SK-N-SH (cell line): ENCODE results near the gene TMEM132D. TPM values are rescaled to one million over a fixed set of nuclear protein-coding genes. Genes with fewer than 3 reads are reported as not detected.

Source experiments
- CTCF ChIA-PET: fragments of 300-600, 350-600 bp; formaldehyde crosslinking; extraction: SDS; loops from one replicate; lab custom pipeline; 2021; lab: Yijun Ruan, JAX
- POLR2A ChIA-PET: fragments of 350-600 bp; sonication (Branson Sonifier 250); formaldehyde crosslinking; extraction: SDS; loops from one replicate; lab custom pipeline; 2020; ENCODE audit warnings: antibody characterized with exemption, inconsistent platforms; lab: Yijun Ruan, JAX
- DNase-seq: peaks from one replicate; pipeline ENCODE4 v3.0.0; 2012
- H2AFZ ChIP-seq: fragments of 200-600 bp; sonication (generic); 2 replicates; pipeline ENCODE4 v1.8.1; 2016; ENCODE audit warnings: antibody characterized with exemption, mild to moderate bottlenecking, low read depth
- H3F3A ChIP-seq: fragments of 200-600 bp; sonication (generic); replicated peaks from 2 replicates; pipeline ENCODE3; 2016; ENCODE audit warnings: antibody characterized with exemption, mild to moderate bottlenecking; ENCODE audit not compliant: insufficient read depth
- H3K27ac ChIP-seq, 2 experiments: fragments of 200-500 bp in 1 of 2; fragments of 200-600 bp in 1 of 2; sonication (Bioruptor generic) in 1 of 2; sonication (generic), shearing (Covaris generic) in 1 of 2; 2 replicates each; pipeline versions ENCODE4 v1.5.1 to v1.6.1; 2014 to 2016; ENCODE audit warnings: low read depth in 2 of 2, inconsistent platforms in 1 of 2, low read length in 1 of 2, mild to moderate bottlenecking in 1 of 2, mixed read lengths in 1 of 2
- H3K27me3 ChIP-seq: fragments of 200-600 bp; sonication (generic), shearing (Covaris generic); 2 replicates; pipeline ENCODE4 v1.6.1; 2016; ENCODE audit warnings: mixed run types; ENCODE audit not compliant: insufficient read depth
- H3K36me3 ChIP-seq, 2 experiments: fragments of 200-500 bp in 1 of 2; fragments of 200-600 bp in 1 of 2; sonication (Bioruptor generic) in 1 of 2; sonication (generic) in 1 of 2; replicated peaks in 1 of 2; 2 replicates each; pipeline versions ENCODE3 to v1.5.1; 2014 to 2016; ENCODE audit warnings: low read length in 1 of 2, mild to moderate bottlenecking in 1 of 2; ENCODE audit not compliant: insufficient read depth in 2 of 2, control insufficient read depth in 1 of 2
- H3K4me1 ChIP-seq, 2 experiments: fragments of 200-500 bp in 1 of 2; fragments of 200-600 bp in 1 of 2; sonication (Bioruptor generic) in 1 of 2; sonication (generic), shearing (Covaris generic) in 1 of 2; 2 replicates each; pipeline versions ENCODE4 v1.5.1 to v1.6.1; 2014 to 2016; ENCODE audit warnings: low read depth in 1 of 2, low read length in 1 of 2, mixed run types in 1 of 2; ENCODE audit not compliant: insufficient read depth in 2 of 2, control insufficient read depth in 1 of 2
- H3K4me2 ChIP-seq: fragments of 200-600 bp; sonication (generic), shearing (Covaris generic); 2 replicates; pipeline ENCODE4 v1.6.1; 2017; ENCODE audit warnings: mixed run types
- H3K4me3 ChIP-seq, 2 experiments: fragments of 200-500 bp in 1 of 2; fragments of 200-600 bp in 1 of 2; sonication (Bioruptor generic) in 1 of 2; sonication (generic), shearing (Covaris generic) in 1 of 2; 2 replicates each; pipeline versions ENCODE4 v1.5.1 to v1.8.1; 2014 to 2016; ENCODE audit warnings: low read depth in 2 of 2, inconsistent platforms in 1 of 2, low read length in 1 of 2, mild to moderate bottlenecking in 1 of 2, mixed read lengths in 1 of 2, moderate library complexity in 1 of 2
- H3K79me2 ChIP-seq: fragments of 200-600 bp; sonication (generic); 2 replicates; pipeline ENCODE4 v1.8.1; 2017; ENCODE audit warnings: mild to moderate bottlenecking; ENCODE audit not compliant: insufficient read depth
- H3K9ac ChIP-seq: fragments of 200-600 bp; sonication (generic); 2 replicates; pipeline ENCODE4 v1.6.1; 2017; ENCODE audit warnings: mixed run types
- H3K9me2 ChIP-seq: fragments of 200-600 bp; sonication (generic); 2 replicates; pipeline ENCODE4 v1.6.1; 2017; ENCODE audit warnings: mixed run types
- H3K9me3 ChIP-seq: fragments of 200-600 bp; sonication (generic); 2 replicates; pipeline ENCODE4 v1.6.1; 2017; ENCODE audit warnings: mixed run types, mild to moderate bottlenecking, moderate library complexity
- H4K20me1 ChIP-seq: fragments of 200-600 bp; sonication (generic); 2 replicates; pipeline ENCODE4 v1.6.1; 2017; ENCODE audit warnings: mild to moderate bottlenecking, mixed run types; ENCODE audit not compliant: insufficient read depth
- CTCF ChIP-seq: fragments of 200-600 bp; sonication (generic); IDR thresholded peaks from 2 replicates; pipeline ENCODE4 v1.6.1; 2017; ENCODE audit warnings: antibody characterized with exemption, mild to moderate bottlenecking, moderate library complexity
- FOSL2 ChIP-seq: IDR thresholded peaks from 2 replicates; pipeline ENCODE4 v1.4.0; 2012; ENCODE audit warnings: low read depth, mild to moderate bottlenecking, moderate library complexity, borderline replicate concordance
- FOXM1 ChIP-seq: IDR thresholded peaks from 2 replicates; pipeline ENCODE4 v1.4.0; 2012; ENCODE audit warnings: low read depth, mild to moderate bottlenecking
- GABPA ChIP-seq: IDR thresholded peaks from 2 replicates; pipeline ENCODE4 v1.4.0; 2012; ENCODE audit warnings: low read depth, mild to moderate bottlenecking
- MXI1 ChIP-seq: IDR thresholded peaks from 2 replicates; pipeline ENCODE4 v1.6.1; 2012; ENCODE audit warnings: mild to moderate bottlenecking, low read depth, low read length, improper control_type of control experiment
- NRF1 ChIP-seq: IDR thresholded peaks from 2 replicates; pipeline ENCODE4 v1.6.1; 2012; ENCODE audit warnings: low read depth, mild to moderate bottlenecking, low read length
- RAD21 ChIP-seq: IDR thresholded peaks from 2 replicates; pipeline ENCODE4 v1.6.1; 2012; ENCODE audit warnings: mild to moderate bottlenecking, low read length
- RCOR1 ChIP-seq: fragments of 150-350 bp; IDR thresholded peaks from 2 replicates; pipeline ENCODE4 v1.6.1; 2017; ENCODE audit warnings: antibody characterized with exemption, low read length
- REST ChIP-seq: IDR thresholded peaks from 2 replicates; pipeline ENCODE4 v1.6.1; 2012; ENCODE audit warnings: mild to moderate bottlenecking, low read depth, low read length, moderate library complexity
- RFX5 ChIP-seq: IDR thresholded peaks from 2 replicates; pipeline ENCODE4 v1.6.1; 2012; ENCODE audit warnings: mild to moderate bottlenecking, improper control_type of control experiment, low read length
- SIN3A ChIP-seq: IDR thresholded peaks from 2 replicates; pipeline ENCODE4 v1.6.1; 2012; ENCODE audit warnings: low read depth, mild to moderate bottlenecking, low read length, moderate library complexity, borderline replicate concordance
- TAF1 ChIP-seq: IDR thresholded peaks from 2 replicates; pipeline ENCODE4 v1.6.1; 2012; ENCODE audit warnings: low read depth, mild to moderate bottlenecking, low read length, moderate library complexity, borderline replicate concordance
- USF2 ChIP-seq: fragments of 150-350 bp; IDR thresholded peaks from 2 replicates; pipeline ENCODE4 v1.6.1; 2017; ENCODE audit warnings: antibody characterized with exemption, low read length, low read depth, borderline replicate concordance
- WGBS: methylation state at CpG from one replicate; pipeline ENCODE4 v1.1.6; 2017; ENCODE audit warnings: low lambda C conversion rate; 5-methylcytosine and 5-hydroxymethylcytosine counted together
- polyA plus RNA-seq, 3 experiments: library from polyadenylated mRNA; depleted of rRNA; stranded (reverse); fragments of >200 nt; gene quantifications; 2 replicates each; pipeline ENCODE4 v1.2.3, GENCODE V29; 2012
- TF ChIP-seq, protein P1 (sequence below): IDR thresholded peaks from 2 replicates; pipeline ENCODE4 v1.4.0; 2012; ENCODE audit warnings: low read depth

The TMEM132D gene
- polyA plus RNA-seq, 1 of the 3 experiments (the other 2 are of a cell fraction), result not detected

DNA sequence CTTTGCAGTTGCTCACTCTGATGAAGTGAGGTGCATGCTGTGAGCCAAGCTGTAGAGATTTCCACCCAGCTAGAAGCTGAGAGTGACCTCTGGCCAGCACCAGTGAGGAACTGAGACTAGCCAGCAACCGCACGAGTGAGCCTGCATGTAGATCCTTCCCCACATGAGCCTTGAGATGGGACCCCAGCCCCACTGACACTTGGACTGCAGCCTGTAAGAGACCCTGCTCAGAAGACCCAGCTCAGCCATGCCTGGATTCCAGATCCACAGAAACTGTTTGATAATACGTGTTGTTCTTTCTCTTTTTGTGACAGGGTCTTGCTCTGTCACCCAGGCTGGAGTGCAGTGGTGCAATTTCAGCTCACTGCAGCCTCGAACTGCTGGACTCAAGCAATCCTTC lies 821.4 kb downstream of the TMEM132D start:
- H3K4me3 ChIP-seq, result no peak overlapping the region
- no peaks in the 10 kb centered on the region for H3K9me3 ChIP-seq
- H3K9ac ChIP-seq, result no peak overlapping the region
- CTCF ChIA-PET, result no interaction called here
- no peaks in the 10 kb centered on the region for H3F3A ChIP-seq
- H3K4me2 ChIP-seq, result no peak overlapping the region
- H3K4me1 ChIP-seq, result no peaks in the 10 kb centered on the region
- no peaks in the 10 kb centered on the region for H3K27me3 ChIP-seq
- TF ChIP-seq RAD21 (no peak), RCOR1 (no peak), USF2 (no peak), MXI1 (no peak), RFX5 (no peak), TAF1 (no peak), GABPA (no peak), CTCF (no peak), NRF1 (no peak), SIN3A (no peak), REST (no peak), FOXM1 (no peak), FOSL2 (no peak)
- TF ChIP-seq, protein P1, sequence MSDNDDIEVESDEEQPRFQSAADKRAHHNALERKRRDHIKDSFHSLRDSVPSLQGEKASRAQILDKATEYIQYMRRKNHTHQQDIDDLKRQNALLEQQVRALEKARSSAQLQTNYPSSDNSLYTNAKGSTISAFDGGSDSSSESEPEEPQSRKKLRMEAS, result no peak
- TF ChIP-seq, all 33 proteins: peak for 0
- Histone ChIP-seq H3K9me2 (no peaks in the 10 kb centered on the region), H3K36me3 (no peaks in the 10 kb centered on the region), H3K27ac (no peak overlapping the region), H2AFZ (no peak overlapping the region), H3K79me2 (no peaks in the 10 kb centered on the region), H4K20me1 (no peaks in the 10 kb centered on the region)
- DNase-seq, result no peak
- WGBS, result 29% methylated on average over 4 of the region's 4 CpGs
- POLR2A ChIA-PET, result no interaction called here
